Measurements from ENCODE around the gene GPR39. TPM values are rescaled to one million over a fixed set of nuclear protein-coding genes. Genes with fewer than 3 reads are reported as not detected.

GPR39 gene
- polyA plus RNA-seq, 4 donors = 3.8 to 12.6 (median 5.3) TPM

DNA sequence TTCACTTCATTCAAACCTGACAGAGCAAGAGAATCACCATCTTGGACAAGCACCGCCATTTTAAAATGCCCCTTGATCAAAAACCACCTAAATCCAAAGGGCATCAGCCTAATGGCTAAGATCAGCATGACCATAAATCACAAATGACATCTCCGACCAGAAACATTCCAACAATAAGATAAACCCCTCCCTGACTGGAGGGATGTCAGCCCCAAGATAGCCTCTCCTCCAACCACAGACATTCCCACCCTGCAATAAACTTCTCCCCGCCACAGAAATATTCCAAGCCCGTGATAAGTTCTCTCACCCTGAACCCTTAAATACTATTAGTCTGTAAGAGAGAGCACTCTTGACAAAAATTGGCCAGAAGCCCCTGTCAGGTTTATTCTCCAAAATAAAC, 275.0 kb downstream of the GPR39 start:
- FAIRE-seq = no peak
- no peaks in the 10 kb centered on the region for H3K36me3 ChIP-seq (ENCODE audit: control insufficient read depth in 3 of 3, insufficient read depth in 2 of 3, low read depth in 1 of 3, low read length in 3 of 3)
- WGBS, 3 donors = 78 to 83% (median 79%) methylated on average over 4 of the region's 4 CpGs
- H3K4me3 ChIP-seq (ENCODE audit: low read depth in 1 of 3, low read length in 3 of 3) = no peak overlapping the region
- H3K27ac ChIP-seq (ENCODE audit: low read depth in 1 of 3, low read length in 2 of 3) = no peak overlapping the region
- no peaks in the 10 kb centered on the region for H3K27me3 ChIP-seq (ENCODE audit: control insufficient read depth in 3 of 3, insufficient read depth in 3 of 3, low read length in 3 of 3)
- no peak for DNase-seq
- H3K4me1 ChIP-seq (ENCODE audit: control insufficient read depth in 3 of 3, insufficient read depth in 2 of 3, low read depth in 1 of 3, low read length in 2 of 3) = no peaks in the 10 kb centered on the region
- H3K9me3 ChIP-seq (ENCODE audit: control insufficient read depth in 2 of 2, insufficient read depth in 1 of 2, low read depth in 1 of 2, low read length in 1 of 2) = no peaks in the 10 kb centered on the region

DNA sequence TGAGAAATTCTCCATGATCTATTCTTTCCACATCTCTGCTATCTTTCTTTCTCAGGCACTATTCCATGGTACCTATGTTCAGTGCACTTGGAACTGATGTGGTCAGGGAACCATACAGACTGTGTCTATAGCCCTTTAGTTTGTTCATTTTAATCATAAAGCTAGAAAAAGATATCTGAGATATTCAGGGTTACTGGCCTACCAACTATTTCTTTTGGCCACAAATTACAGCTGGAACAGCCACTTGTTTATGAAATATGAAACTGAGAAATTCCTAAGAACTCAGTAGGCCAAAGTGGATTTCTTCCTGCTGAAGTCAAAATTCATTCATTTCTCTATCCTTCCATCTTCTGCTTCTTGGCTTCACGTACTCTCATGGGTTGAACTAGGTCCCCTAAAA, 276.2 kb downstream of the GPR39 start:
- H3K9me3 ChIP-seq (ENCODE audit: control insufficient read depth in 2 of 2, insufficient read depth in 1 of 2, low read depth in 1 of 2, low read length in 1 of 2) = no peaks in the 10 kb centered on the region
- no peak for DNase-seq
- WGBS, 3 donors = 85 to 90% (median 87%) methylated on average over 1 of the region's 1 CpG
- no peaks in the 10 kb centered on the region for H3K4me1 ChIP-seq (ENCODE audit: control insufficient read depth in 3 of 3, insufficient read depth in 2 of 3, low read depth in 1 of 3, low read length in 2 of 3)
- no peak for FAIRE-seq
- H3K27ac ChIP-seq (ENCODE audit: low read depth in 1 of 3, low read length in 2 of 3) = no peak overlapping the region
- no peak overlapping the region for H3K4me3 ChIP-seq (ENCODE audit: low read depth in 1 of 3, low read length in 3 of 3)
- H3K36me3 ChIP-seq (ENCODE audit: control insufficient read depth in 3 of 3, insufficient read depth in 2 of 3, low read depth in 1 of 3, low read length in 3 of 3) = no peaks in the 10 kb centered on the region
- no peaks in the 10 kb centered on the region for H3K27me3 ChIP-seq (ENCODE audit: control insufficient read depth in 3 of 3, insufficient read depth in 3 of 3, low read length in 3 of 3)
